Esophagus squamous epithelium (tissue), 5 donors: ENCODE data around the gene DRAXIN. TPM values are rescaled to one million over a fixed set of nuclear protein-coding genes. Genes with fewer than 3 reads are reported as not detected.

Experiments
- DNase-seq: peaks from one replicate; lab custom pipeline; 2025; lab: John Stamatoyannopoulos, UW
- H3K27ac ChIP-seq, 4 donors: fragments of 200-600 bp; sonication (generic); one replicate each; pipeline ENCODE4 v1.5.1; 2016 to 2019; ENCODE audit warnings: mild to moderate bottlenecking in 1 of 4
- H3K27me3 ChIP-seq, 4 donors: fragments of 200-600 bp; sonication (generic); 1 replicate in 3 of 4; 2 replicates in 1 of 4; pipeline versions ENCODE4 v1.5.1 to v1.6.0; 2017 to 2021; ENCODE audit warnings: antibody characterized with exemption in 1 of 4
- H3K36me3 ChIP-seq, 3 donors: fragments of 200-600 bp; sonication (generic); one replicate each; pipeline ENCODE4 v1.5.1; 2016 to 2019
- H3K4me1 ChIP-seq, 3 donors: fragments of 200-600 bp; sonication (generic); one replicate each; pipeline ENCODE4 v1.5.1; 2017 to 2019
- H3K4me3 ChIP-seq, 4 donors: fragments of 200-600 bp; sonication (generic); 1 replicate in 3 of 4; 2 replicates in 1 of 4; pipeline ENCODE4 v1.5.1; 2016 to 2019; ENCODE audit warnings: mild to moderate bottlenecking in 2 of 4, moderate library complexity in 1 of 4
- H3K9me3 ChIP-seq, 3 donors: fragments of 200-600 bp; sonication (generic); one replicate each; pipeline ENCODE4 v1.5.1; 2016 to 2019
- POLR2A ChIP-seq, 4 donors: fragments of 450-650 bp; IDR thresholded peaks; one replicate each; pipeline ENCODE4 v1.6.1; 2017; ENCODE audit warnings: antibody characterized with exemption in 4 of 4, mild to moderate bottlenecking in 4 of 4, moderate library complexity in 3 of 4
- WGBS, 2 donors: methylation state at CpG; one replicate each; pipeline ENCODE4 v1.1.5; 2018; 5-methylcytosine and 5-hydroxymethylcytosine counted together
- intact Hi-C: fragments of 100-400 bp; cut with DNase I; formaldehyde crosslinking; loops from one replicate; pipeline ENCODE4 v1.15.0; 2022
- total RNA-seq, 4 donors: library from RNA; depleted of rRNA; stranded (reverse); fragments of >200 nt; gene quantifications; one replicate each; pipeline ENCODE4 v1.1.0, GENCODE V29; 2016
- TF ChIP-seq, protein P1 (sequence below), 6 experiments: fragments of 450-650 bp in 4 of 6; fragments of 200-600 bp in 2 of 6; sonication (generic) in 2 of 6; IDR thresholded peaks; one replicate each; pipeline ENCODE4 v1.5.1; 2016 to 2019; ENCODE audit warnings: antibody characterized with exemption in 6 of 6, mild to moderate bottlenecking in 4 of 6, moderate library complexity in 4 of 6
- donor health status: DM: yes; HTN: yes; CAD: no.

DRAXIN gene
- total RNA-seq, 4 donors from 2014 or later: not detected

DNA sequence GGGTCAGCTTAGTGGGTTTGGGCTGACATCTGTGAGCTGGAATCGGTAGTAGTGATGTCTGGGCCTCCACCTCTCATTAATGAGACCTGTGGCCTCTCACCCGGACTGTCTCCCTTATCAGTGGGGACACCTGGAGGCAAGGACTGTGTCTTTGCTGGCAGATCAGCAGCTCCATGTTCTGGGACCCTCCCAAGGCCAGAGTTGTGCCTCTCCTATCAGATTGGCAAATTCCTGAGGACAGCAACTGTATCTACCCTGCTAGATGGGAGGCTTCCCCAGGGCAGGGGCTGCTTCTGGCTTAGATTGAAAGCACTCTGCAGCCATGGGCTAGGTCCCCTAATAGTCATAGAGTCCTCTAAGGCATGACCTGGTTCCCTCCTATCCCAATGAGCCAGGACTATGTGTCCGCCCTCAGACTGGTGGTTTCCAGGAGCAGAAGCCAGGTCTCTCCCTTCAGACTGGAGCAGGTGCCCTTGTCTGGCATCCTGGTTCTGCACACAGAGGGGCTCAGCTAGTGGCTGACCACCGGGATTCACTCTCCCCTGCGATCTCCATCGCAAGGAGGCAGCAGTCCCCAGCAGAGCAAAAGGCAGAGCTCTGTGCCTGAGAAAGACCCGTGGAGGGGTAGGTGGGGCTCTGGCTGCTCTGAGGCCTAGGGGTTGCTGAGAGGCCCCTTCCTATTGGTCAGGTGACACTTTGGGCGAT lies 5.8 kb downstream of the DRAXIN start:
- Histone ChIP-seq H3K4me1 (peaks cover 11 to 26% (median 17%) of the 10 kb centered on the region in 3 donors), H3K4me3 (no peak overlapping the region), H3K27me3 (peaks cover 2 to 95% (median 5%) of the 10 kb centered on the region in 4 donors), H3K36me3 (no peaks in the 10 kb centered on the region), H3K9me3 (no peaks in the 10 kb centered on the region), H3K27ac (no peak overlapping the region)
- intact Hi-C loops: no loop called here
- no peak for DNase-seq
- WGBS, 2 donors: 40 to 68% methylated on average over 1 to 8 of the region's 8 CpGs
- TF ChIP-seq POLR2A (IDR thresholded peaks at IDR 0.05): no peak
- TF ChIP-seq, protein P1, sequence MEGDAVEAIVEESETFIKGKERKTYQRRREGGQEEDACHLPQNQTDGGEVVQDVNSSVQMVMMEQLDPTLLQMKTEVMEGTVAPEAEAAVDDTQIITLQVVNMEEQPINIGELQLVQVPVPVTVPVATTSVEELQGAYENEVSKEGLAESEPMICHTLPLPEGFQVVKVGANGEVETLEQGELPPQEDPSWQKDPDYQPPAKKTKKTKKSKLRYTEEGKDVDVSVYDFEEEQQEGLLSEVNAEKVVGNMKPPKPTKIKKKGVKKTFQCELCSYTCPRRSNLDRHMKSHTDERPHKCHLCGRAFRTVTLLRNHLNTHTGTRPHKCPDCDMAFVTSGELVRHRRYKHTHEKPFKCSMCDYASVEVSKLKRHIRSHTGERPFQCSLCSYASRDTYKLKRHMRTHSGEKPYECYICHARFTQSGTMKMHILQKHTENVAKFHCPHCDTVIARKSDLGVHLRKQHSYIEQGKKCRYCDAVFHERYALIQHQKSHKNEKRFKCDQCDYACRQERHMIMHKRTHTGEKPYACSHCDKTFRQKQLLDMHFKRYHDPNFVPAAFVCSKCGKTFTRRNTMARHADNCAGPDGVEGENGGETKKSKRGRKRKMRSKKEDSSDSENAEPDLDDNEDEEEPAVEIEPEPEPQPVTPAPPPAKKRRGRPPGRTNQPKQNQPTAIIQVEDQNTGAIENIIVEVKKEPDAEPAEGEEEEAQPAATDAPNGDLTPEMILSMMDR (IDR thresholded peaks at IDR 0.05): no peak

DNA sequence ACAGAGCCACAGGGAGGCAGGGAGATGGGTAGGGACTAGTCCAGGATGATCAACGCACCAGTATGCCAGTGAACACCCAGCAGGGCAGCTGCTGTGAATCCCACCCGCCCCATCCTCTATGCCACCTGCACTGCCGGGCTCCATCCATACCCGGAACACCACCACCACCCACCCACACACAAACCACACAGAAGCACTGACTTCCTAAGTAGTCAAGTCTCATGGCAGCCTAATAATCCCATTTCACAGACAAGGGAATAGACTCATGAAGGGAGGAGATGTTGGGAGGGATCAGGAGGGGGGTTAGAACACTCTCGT lies 6.3 kb downstream of the DRAXIN start:
- H3K4me3 ChIP-seq: no peak overlapping the region
- H3K27ac ChIP-seq: no peak overlapping the region
- H3K9me3 ChIP-seq: no peaks in the 10 kb centered on the region
- no peak for TF ChIP-seq POLR2A (IDR thresholded peaks at IDR 0.05)
- TF ChIP-seq, protein P1 (IDR thresholded peaks at IDR 0.05): no peak
- intact Hi-C loops: no loop called here
- 65 to 72% methylated on average over 2 to 5 of the region's 5 CpGs for WGBS, 2 donors
- H3K4me1 ChIP-seq: peaks cover 9 to 21% (median 15%) of the 10 kb centered on the region in 3 donors
- H3K36me3 ChIP-seq: no peaks in the 10 kb centered on the region
- peaks cover 0 to 93% (median 3%) of the 10 kb centered on the region in 4 donors for H3K27me3 ChIP-seq
- no peak for DNase-seq

DNA sequence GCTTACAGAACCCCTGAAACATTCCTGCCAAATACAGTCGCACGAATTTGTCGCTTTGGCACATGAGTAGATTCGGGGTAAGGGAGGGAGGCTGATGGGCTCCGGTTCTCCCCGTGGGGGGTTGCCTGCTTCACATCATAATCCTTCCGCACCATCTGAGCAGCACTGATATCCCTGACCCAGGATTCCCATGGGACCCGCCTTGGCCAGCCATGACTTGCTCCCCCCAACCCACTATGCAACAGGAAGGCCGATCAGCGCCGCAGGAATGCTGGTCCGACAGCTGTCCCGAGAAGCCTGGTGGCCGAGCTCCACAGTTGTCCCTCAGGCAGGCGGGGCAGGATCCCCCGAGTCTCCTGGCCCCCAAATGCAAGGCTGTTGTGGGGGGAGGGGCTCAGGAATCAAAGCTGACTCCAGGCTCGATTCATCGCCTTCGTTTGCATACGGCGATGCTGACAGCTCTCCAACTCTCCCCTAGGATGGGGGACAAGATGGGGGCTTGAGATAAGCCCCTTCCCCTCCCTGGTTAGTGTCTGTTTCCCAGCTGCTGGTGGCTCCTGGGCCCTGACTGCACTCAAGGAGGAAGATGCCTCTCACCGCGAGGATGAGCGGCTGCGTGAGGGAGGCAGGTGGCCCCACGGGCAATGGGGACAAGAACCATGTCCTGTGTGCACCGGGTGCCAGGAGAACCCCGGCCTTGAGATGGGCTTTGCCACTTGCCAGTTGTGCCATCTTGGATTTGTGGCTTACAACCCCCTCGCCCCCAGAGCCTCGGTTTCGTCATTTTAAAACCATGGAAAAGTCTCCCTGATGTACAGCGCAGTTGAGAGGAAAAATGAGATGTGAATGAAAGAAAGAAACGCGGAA lies 9.3 kb downstream of the DRAXIN start:
- Histone ChIP-seq H3K4me1 (peaks cover 6 to 13% (median 10%) of the 10 kb centered on the region in 3 donors), H3K27me3 (peaks cover 0 to 93% (median 0%) of the 10 kb centered on the region in 4 donors), H3K4me3 (peak overlapping the region in 1 of 4 donors; percentile 28), H3K9me3 (no peaks in the 10 kb centered on the region), H3K27ac (no peak overlapping the region), H3K36me3 (no peaks in the 10 kb centered on the region)
- intact Hi-C loops: no loop called here
- TF ChIP-seq POLR2A (IDR thresholded peaks at IDR 0.05): no peak
- TF ChIP-seq, protein P1 (IDR thresholded peaks at IDR 0.05): no peak
- no peak for DNase-seq
- 60 to 65% methylated on average over 14 to 17 of the region's 34 CpGs for WGBS, 2 donors

DNA sequence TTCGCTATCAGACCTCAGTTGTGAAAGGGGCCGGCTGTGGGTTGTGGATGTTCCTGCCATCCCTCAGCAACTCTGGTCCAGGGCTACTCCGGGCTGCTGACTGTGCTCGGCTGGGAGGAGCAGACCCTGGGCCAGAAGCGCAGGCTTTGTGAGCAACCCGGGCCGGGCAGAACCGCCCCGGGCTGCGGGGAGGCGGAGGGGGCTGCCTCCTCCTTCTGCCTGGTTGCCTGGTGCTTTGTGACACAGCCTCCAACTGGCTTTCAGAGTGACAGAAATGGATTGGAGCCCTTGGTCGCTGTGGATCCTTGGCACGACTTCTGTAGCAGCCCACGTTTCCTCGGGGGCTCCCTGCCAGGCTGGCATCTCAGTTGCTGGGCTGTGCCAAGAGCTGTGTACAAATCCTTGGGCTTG lies 10.0 kb downstream of the DRAXIN start:
- Histone ChIP-seq H3K4me1 (peaks cover 6 to 13% (median 10%) of the 10 kb centered on the region in 3 donors), H3K27me3 (peaks cover 0 to 93% (median 0%) of the 10 kb centered on the region in 4 donors), H3K9me3 (no peaks in the 10 kb centered on the region), H3K4me3 (peak overlapping the region in 1 of 4 donors; percentile 28), H3K27ac (no peak overlapping the region), H3K36me3 (no peaks in the 10 kb centered on the region)
- TF ChIP-seq, protein P1 (IDR thresholded peaks at IDR 0.05): no peak
- TF ChIP-seq POLR2A (IDR thresholded peaks at IDR 0.05): no peak
- intact Hi-C loops: no loop called here
- DNase-seq: no peak
- 20 to 42% methylated on average over 2 to 6 of the region's 15 CpGs for WGBS, 2 donors
